ACHN (cell line): ENCODE data around the gene CSF3R.

Experiments
- DNase-seq: peaks from one replicate; pipeline ENCODE4 v3.0.0-alpha.2; 2015
- in situ Hi-C: cut with HindIII; loops from 2 replicates; pipeline ENCODE4 v1.10.0; 2017; ENCODE audit warnings: low sequenced_read_pairs, low pct_ligation_motif_present, low pct_unique_long_range_greater_than_20kb

The CSF3R gene

GRCh38 chr1:36467027-36467410 lies 15.7 kb downstream of the CSF3R start:
- in situ Hi-C loops, result no loop called here
- DNase-seq, result no peak

GRCh38 chr1:36466370-36467026 lies 16.2 kb downstream of the CSF3R start:
- no peak for DNase-seq
- in situ Hi-C loops, result no loop called here

GRCh38 chr1:36465731-36466369 lies 16.9 kb downstream of the CSF3R start:
- in situ Hi-C loops, result no loop called here
- no peak for DNase-seq

GRCh38 chr1:36464605-36465393 lies 17.9 kb downstream of the CSF3R start:
- DNase-seq, result no peak
- in situ Hi-C loops, result no loop called here

GRCh38 chr1:36463803-36464604 lies 18.7 kb downstream of the CSF3R start, which contains the start of gene MRPS15:
Gene MRPS15, minus strand, starts transcription at chr1:36464384. Its CDS starts 109 bp downstream, at chr1:36464275.
- peak; percentile 93 for DNase-seq
- in situ Hi-C loops, result no loop called here

GRCh38 chr1:36463463-36463802 lies 19.3 kb downstream of the CSF3R start:
- in situ Hi-C loops, result no loop called here
- no peak for DNase-seq

GRCh38 chr1:36458910-36459309 lies 23.8 kb downstream of the CSF3R start:
- DNase-seq, result no peak
- in situ Hi-C loops, result no loop called here

- in situ Hi-C loops, result no loop called here
- DNase-seq, result no peak
Measured at GRCh38 chr1:36457691-36458090, 25.0 kb downstream of the CSF3R start.

- no peak for DNase-seq
- in situ Hi-C loops, result no loop called here
Measured at GRCh38 chr1:36456391-36456928, 26.3 kb downstream of the CSF3R start.

GRCh38 chr1:36455386-36455785 lies 27.3 kb downstream of the CSF3R start:
- in situ Hi-C loops, result no loop called here

GRCh38 chr1:36453600-36454388 lies 28.9 kb downstream of the CSF3R start:
- in situ Hi-C loops, result no loop called here
- DNase-seq, result no peak

More at GRCh38 chr1:36455386-36455785, 27.3 kb downstream of the CSF3R start:
- DNase-seq, result no peak

GRCh38 chr1:36453051-36453450 lies 29.7 kb downstream of the CSF3R start:
- DNase-seq, result no peak
- in situ Hi-C loops, result no loop called here

GRCh38 chr1:36450919-36451305 lies 31.8 kb downstream of the CSF3R start:
- no peak for DNase-seq
- in situ Hi-C loops, result no loop called here

- in situ Hi-C loops, result no loop called here
Measured at GRCh38 chr1:36450270-36450918, 32.3 kb downstream of the CSF3R start, which contains the start of gene OSCP1. Gene OSCP1, minus strand, starts transcription at chr1:36450451. Its CDS starts 82 bp downstream, at chr1:36450369.

GRCh38 chr1:36448530-36449056 lies 34.1 kb downstream of the CSF3R start:
- DNase-seq, result no peak
- in situ Hi-C loops, result no loop called here

More at GRCh38 chr1:36450270-36450918, 32.3 kb downstream of the CSF3R start, which contains the start of gene OSCP1:
- DNase-seq, result peak; percentile 93

- in situ Hi-C loops, result no loop called here
- no peak for DNase-seq
Measured at GRCh38 chr1:36447450-36447849, 35.3 kb downstream of the CSF3R start.

GRCh38 chr1:36446746-36447145 lies 36.0 kb downstream of the CSF3R start:
- no peak for DNase-seq
- in situ Hi-C loops, result no loop called here
